Testis (tissue), 2 donors: ENCODE measurements around the gene SEMG2.

Source experiments
- POLR2A ChIP-seq: fragments of 450-650 bp; IDR thresholded peaks from one replicate; pipeline ENCODE4 v1.6.1; 2017; ENCODE audit warnings: antibody characterized with exemption, mild to moderate bottlenecking, moderate library complexity
- TF ChIP-seq, protein P1 (sequence below), 3 experiments: fragments of 450-650 bp in 2 of 3; fragments of 200-600 bp in 1 of 3; sonication (generic) in 1 of 3; IDR thresholded peaks; one replicate each; pipeline ENCODE4 v1.5.1; 2016 to 2019; ENCODE audit warnings: antibody characterized with exemption in 3 of 3, mild to moderate bottlenecking in 2 of 3, moderate library complexity in 1 of 3

DNA sequence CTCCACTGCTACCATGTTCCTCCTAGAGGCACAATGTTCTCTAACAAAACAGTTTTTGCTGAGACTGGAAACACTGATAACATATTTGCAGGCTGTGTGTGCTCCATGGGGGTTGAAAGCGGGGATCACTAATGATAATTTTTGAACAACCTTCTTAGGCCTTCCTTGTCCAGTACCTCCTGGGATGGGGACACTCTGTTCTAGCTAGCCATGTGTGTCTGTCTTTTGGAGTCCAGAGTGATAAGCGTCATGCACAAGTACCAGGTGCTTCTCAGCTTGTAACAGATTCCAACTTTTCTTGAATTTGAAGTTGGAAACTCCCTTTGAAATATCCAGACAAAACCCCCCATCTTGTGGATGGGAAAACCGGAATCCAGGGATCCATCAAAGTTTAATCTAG lies 31.3 kb upstream of the SEMG2 start:
- TF ChIP-seq, protein P1, sequence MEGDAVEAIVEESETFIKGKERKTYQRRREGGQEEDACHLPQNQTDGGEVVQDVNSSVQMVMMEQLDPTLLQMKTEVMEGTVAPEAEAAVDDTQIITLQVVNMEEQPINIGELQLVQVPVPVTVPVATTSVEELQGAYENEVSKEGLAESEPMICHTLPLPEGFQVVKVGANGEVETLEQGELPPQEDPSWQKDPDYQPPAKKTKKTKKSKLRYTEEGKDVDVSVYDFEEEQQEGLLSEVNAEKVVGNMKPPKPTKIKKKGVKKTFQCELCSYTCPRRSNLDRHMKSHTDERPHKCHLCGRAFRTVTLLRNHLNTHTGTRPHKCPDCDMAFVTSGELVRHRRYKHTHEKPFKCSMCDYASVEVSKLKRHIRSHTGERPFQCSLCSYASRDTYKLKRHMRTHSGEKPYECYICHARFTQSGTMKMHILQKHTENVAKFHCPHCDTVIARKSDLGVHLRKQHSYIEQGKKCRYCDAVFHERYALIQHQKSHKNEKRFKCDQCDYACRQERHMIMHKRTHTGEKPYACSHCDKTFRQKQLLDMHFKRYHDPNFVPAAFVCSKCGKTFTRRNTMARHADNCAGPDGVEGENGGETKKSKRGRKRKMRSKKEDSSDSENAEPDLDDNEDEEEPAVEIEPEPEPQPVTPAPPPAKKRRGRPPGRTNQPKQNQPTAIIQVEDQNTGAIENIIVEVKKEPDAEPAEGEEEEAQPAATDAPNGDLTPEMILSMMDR (IDR thresholded peaks at IDR 0.05) = no peak
- no peak for TF ChIP-seq POLR2A
